HG02610 (cell line): ENCODE measurements around the gene KIF5C.

Experiments used
- ATAC-seq: cut with Tn5 transposase; IDR thresholded peaks from one replicate; pipeline ENCODE4 v1.9.1; 2021; ENCODE audit warnings: mild to moderate bottlenecking, moderate library complexity; ENCODE audit not compliant: unreplicated experiment

Gene KIF5C

DNA sequence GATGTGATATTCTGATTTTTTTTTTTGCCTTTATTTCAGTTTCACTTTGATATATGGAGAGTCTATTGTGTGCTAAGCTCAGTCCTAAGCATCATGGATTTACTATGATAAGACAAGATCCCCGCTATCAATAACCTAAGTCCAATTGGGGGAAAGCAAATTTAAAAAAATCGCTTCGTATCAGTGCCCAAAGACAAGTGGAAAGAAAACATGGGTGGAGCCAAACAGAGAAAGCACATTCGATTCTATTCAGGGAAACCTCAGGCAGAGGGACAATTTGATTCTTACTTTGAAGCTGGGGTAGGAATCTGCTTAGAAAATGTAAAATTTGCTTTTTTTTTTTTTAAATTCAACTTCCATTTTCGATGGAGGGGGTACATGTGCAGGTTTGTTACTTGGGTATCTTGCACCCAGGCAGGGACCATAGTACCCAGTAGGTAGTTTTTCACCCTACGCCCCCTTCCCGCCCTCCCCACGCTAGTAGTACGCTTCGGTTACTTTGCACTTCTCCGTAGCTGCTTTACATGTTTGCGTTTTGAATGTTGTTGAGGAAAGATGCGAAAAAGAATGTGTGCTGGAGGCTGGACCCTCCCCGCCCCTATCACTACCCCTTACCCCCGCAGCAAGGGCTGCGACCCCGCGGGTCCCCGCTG is 12.4 kb downstream of the KIF5C start:
- no peak for ATAC-seq

DNA sequence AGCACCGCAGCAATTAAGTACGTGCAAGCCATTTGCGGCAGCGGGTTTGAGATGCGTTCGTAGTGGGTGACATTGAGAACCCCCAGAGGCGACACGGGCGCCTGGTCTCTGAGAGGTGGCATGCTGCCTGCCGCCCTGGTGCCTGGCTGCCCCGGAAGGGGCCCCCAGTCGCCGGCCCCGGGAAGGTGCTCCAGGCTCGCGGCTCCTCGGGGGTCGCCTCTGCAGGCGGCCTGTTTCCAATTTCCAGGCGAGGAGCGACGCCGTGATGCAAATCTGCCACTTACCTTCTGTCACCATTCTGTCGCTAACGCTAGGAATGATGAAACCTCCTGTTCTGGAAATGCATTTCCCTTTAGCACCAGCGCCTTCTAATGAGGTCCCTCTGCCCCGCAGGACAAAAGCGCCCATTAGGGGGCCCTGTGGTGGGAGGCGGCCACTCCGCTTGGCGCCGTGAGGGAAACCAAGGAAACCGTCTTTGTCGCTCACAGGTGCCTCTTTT is 13.0 kb downstream of the KIF5C start:
- ATAC-seq = no peak

DNA sequence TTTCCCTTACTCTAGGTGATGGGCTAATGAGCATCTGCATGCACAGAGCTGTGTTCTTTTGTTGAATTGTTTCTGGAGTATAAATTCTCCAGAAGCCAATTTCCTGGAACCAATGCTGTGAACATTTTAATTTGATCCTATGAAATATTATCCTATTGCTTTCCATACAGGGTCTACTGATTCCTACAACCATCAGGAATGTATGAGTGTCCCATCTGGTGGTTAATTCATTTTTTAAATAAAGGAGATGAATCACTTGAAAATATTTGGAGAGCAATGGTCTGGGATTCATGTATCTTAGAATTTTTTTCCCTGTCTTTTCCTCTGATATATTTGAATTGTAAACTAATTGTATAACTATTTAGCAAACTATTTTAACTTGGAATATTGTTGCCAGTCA is 14.0 kb downstream of the KIF5C start:
- no peak for ATAC-seq

DNA sequence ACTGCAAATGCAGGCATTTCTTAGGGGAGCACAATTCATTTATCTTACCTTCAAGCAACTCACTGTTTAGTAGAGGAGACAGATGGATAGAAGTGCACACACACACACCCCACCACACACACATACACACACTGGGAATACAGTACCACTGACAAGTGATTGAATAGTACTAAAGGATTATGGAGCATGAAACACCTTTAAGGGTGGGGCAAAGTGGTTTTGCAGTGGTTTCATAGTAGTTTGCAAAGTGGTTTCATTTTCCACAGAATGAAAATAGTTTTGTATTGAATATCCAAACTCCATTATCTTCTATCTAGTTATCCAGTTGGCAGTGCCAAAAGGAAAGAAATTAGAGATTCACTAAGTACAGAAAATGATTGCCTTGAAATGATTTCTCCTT is 18.9 kb downstream of the KIF5C start:
- no peak for ATAC-seq

DNA sequence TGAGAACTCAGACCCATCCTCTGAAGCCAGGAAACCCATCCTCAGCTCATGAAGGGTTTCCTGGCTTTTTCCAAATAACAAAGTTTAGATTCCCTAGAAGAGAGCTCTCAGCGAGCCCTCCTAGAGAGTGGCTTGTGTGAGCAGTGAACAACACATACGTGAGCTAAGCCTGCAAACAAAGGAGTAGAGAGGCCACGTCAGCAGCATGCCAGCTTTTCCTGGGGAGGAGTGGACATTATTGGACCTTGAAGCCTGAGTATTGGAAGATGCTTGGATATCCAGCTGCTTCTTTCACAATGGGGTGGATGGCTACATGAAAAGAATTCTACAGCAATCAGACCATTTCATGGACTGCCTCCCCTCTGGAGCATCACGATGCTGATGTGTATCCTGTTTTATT is 21.1 kb downstream of the KIF5C start:
- ATAC-seq = no peak

DNA sequence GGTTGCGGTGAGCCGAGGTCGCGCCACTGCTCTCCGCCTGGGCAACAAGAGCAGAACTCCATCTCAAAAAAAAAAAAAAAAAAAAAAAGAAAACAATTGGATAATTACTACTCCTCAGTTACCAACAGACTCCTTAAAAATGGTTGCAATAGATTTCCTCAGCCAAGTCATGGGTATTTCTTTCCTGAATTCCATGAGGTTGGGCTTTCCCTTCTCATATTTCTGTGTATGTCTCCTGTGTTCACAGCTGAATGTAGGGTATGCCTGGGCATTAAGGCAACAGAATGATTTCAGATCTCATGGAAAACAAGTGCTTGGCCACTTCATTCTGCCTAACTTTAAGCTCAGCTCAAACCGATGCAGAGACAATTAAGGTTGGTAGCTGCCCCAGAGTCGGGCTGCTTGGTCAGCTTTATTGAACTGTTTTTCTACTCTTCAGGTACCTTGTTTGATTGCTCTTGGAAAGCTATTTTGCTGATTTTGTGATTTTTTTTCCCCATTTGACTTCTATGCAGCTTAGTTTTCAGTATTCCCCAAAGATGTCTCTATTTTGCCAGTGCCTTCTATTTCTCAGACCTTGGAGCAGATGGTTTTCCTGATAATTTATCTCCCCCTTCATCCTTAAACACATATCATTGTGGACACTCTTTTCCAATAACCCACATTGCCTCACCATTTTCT is 24.8 kb downstream of the KIF5C start:
- no peak for ATAC-seq

DNA sequence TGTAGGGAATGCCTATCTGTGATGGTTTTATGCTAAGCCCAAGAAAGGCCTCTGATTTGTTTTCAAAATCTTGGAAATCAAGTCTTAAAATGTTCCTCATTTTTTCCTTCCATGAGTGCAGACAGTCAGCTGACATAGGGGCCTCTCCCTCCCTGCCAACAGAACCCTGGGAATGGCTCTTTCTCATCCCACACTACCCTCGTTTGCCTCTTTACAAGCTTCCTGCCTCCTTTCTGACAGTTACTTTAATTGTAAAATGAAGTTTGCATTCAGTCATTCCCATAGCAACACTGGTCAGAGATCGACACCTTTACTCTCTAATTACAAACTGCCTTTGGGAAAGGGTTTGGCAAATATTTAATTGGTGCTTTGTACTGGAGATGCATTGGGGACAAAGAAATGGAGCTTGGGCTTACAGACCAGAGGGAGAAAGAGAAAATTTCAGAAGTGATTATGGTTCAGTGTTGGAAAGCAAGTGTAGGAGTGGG is 25.4 kb downstream of the KIF5C start:
- no peak for ATAC-seq

DNA sequence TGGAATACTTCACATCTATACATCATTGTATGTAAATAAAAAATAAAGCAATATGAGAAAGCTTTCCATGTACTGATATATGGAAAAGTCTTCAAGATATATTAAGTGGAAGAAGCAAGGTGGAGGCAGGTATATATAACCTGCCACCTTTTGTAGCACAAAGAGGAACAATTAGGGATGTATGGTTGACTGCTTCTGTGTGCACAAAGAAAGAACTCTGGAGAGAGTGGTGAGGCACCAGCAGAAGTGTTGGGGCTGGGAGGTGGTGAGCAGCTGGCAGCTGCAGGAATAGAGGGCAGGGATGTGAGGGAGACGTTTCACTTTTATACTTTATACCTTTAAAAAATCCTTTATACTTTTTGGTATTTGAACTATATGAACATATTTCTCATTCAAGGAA is 26.1 kb downstream of the KIF5C start:
- ATAC-seq = no peak

DNA sequence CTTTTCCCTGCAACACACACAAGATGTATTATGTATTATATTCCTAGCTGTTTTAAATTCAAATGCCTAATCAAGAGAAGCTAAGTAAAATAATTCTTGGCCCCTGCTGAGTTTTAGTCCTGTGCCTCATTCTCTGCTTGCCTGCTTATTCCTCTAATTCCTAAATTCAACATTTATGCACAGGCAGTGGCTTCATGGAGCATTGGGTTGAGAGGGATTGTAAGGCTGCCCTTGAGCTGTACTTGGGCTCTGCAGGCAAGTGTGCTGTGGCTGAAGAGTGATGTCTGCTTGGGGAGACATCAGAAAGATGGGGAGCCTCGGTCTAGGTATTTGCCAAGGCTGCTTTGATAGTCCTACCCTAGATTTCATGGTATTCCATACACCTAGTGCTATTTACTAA is 27.8 kb downstream of the KIF5C start:
- no peak for ATAC-seq

DNA sequence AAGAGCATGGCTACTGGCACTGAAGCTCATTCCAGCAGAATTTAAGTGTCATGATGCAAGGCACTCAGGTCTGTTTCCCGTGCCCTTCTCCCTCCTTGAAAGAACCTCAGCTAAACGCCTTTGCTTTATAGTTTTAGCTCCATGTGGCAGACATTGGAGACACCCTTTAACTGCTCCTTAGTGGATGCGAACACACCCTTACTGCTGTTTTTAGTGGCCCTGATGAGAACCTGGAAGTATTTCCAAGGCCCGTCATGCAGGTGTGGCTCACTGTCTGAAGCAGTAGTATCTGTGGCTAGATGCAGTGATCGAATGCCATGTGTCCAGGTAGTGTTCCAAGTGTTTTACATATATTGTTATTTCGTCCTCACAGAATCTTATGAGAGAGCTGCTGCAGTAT is 28.3 kb downstream of the KIF5C start:
- ATAC-seq = no peak

DNA sequence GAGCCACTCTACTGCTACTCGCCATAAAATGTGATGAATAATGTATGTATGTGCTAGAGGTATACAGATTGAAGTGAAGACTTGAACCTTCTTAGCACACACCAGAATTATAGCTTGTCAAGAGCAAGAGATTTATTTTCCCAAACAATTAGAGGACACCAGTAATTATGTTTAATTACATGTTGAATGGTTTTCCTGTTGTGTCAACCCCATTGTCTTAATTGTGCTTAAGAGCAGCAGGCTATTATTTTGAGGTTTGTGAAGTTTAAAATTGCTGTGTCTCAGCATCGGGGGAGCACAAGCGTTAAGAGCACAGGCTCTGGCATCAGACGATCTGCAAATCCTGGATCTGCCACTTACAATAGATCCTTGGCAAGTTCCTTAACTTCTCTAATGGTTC is 29.0 kb downstream of the KIF5C start:
- ATAC-seq = no peak

DNA sequence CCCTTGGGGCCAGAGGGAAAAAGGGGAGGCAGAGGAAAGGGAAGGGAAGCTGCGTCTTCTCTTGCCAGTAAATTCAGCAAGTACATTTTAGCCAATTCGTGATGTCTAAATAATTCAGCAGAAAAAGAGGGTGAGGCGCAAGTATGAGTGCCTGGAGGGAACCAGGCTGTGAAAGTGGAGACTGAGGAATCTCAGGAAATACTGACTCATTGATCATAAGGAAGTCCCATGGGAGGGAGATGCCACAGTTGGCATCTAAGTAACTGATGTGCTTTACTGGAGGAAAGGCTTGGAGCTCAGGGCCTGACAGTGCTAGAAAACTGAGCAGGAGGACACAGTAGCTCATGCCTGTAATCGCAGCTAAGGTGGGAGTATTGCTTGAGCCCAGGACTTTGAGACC is 31.1 kb downstream of the KIF5C start:
- ATAC-seq = no peak

DNA sequence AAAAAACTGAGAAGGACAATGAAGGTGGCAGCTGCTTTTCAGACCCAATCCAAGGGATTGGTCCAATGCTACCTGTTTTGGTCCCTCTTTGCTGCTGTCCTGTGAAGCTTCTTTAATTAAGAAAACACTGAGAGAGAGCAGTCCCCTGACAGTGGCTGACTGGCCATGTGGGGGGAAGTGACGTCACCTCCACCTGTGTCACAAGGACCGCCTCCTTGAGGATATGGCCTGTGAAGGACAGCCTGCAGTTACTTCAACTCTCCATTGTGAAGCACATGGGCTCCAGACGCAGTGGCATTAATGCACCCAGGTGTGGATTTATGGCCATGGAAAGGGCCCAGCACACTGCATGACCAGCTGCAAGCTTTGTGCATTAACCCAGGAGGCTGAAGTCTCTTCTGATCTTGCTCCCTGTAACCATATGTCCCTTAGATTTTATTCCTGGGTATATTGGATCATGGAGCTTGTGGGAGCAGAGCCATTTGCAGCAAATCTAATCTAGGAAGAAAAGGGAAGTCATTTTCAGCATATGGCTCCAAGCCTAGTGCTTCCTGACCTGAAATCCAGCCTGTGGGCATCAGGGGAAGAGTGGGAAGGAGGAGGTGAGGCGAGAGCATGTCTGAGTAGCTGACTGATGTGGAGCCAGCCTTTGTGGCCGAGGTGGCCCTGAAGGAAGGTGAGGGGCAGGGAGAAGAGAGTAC is 32.2 kb downstream of the KIF5C start:
- ATAC-seq = no peak

DNA sequence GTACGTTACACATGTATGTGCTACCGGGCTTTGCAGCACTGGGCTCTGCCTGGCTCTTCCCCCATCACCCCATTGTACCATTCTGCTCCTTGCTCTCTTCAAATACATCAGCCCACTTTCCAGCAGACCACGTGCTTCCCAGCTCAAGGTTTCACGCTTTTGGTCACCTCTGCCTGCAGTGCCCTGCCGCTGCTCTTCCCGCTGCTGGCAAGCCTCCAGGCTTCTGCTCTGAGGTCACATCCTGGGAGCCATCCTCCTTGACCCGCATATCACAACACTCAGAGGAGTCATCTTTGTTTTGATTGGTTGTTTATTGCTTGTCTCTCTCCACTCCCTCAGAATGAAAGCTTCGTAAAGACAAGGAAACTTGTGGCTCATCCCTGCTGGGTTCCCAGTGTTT is 34.1 kb downstream of the KIF5C start:
- ATAC-seq = no peak

DNA sequence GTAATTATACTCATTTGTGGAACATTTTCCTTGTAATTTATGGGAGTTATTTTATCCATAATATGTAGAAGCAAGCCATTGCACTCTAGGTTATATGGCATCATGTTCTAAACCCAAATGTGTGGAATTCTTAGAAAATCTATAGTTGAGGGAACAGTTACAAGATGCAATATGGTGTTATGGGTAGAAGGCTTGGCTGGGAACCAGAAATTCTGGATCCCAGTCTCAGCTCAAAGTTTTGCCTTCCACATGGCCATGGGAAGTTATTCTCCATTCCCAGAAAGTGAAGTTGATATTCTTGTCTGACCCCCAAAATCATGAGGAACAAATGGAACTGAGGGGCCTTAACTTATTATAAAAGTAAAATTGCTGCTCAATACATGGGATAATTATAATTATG is 38.0 kb downstream of the KIF5C start:
- no peak for ATAC-seq

DNA sequence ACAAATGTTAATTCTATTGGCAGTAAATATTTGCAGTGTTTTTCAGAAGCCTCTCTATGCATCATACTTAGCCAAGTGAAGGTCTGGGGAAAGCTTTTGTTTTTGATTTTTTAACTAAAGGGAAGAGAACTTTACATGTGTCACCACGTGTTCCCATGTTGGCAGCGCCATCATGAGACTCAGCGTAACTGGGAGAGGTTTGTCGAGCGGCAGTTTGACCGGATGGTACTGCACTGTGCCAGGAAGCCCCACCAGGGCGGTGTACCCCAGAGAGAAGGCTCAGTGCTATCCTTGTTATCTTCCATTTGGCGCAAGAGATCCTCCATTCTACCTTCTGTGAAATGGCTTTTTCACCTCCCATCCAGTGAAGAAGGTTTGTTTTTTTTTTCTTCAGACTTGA is 38.5 kb downstream of the KIF5C start:
- no peak for ATAC-seq

DNA sequence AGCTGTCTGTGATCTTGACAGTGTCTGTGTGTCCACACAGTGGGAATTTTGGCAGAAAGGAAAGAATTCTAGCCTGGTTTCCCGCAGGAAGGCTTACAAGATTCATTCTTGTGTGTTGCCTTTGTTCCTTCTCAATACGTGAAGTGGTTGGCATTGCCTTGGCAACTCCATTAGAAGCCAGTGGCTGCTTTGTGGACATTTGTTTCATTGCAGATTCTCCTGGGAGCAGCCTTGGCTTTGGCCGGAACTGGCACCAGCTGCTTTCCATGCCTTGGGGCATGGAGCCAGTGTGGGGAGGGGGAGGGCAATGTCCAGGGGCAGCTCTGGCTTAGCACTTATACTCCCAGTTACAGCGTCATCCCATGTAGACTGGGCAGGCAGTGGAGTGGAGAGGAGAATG is 39.4 kb downstream of the KIF5C start:
- ATAC-seq = no peak

DNA sequence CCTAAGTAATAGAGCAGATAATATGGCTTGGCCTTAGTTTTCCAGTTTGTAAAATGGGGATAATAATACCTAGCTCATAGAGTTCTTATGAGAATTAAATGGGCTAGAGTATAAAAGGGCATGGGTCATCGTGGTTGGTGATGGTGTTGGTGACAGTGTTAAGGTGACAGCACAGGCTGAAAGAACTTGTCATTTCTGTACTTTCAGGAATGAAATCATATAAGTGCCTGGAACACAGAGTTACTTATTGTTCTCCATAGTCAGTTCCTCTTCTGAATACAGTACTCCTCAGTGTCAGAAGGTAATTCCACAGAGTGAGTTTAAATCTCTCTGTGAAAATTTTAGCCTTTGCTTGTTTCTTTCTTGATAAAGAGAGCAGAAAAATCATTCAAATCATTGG is 42.4 kb downstream of the KIF5C start:
- ATAC-seq = peak; percentile 64

DNA sequence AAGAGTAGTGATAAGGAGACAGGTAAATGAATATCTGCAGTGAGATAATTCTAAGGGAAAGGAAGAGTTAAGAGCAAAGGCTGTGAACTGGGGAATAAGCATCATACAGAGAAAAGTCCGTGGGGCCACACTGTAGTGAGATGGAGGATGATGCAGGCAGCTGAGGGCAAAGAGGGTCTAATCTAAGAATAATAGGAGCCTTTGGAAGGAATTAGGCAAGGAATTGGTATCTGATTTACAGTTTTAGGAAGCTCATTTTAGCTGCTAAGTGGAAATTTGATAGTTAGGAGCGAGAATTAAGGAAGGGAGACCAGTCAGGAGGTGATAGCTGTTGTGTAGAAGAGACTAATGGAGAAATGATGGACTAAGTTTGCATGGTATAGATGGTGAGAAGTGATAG is 43.5 kb downstream of the KIF5C start:
- no peak for ATAC-seq

DNA sequence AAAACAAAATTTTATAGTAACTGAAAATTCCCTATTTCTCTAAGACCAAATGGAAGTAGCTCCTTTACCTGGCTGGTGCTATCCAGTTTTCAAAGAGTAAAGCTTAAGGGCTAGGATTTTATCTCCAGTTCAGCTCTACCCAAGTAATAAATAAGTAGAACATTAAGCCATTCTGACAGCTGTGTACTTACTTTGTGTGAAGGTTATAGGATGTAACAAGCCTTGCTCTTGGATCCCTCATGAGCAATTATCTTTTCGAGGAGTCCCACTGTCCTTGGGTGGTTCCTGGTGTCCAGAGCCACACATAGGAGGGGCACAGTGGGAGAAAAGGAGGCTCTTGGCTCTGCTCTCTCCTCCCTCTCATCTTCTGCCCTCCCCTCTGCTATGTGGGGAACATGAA is 45.5 kb downstream of the KIF5C start:
- no peak for ATAC-seq

DNA sequence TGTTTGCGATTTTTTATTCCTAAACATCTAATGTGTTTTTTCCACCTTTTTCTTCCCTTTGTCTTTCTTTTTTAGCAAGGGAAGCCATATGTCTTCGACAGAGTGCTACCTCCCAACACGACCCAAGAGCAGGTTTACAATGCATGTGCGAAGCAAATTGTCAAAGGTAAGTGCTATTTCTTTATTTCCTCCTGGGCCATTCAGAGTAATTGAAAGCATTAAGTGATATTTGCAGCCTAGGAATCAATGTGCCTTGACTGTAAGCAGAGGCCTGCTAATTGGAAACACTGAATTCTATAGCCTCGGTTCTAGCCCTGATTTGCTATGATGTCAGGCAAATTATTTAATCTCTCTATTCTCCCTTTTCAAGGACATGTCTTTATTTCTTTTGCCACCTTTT is 47.0 kb downstream of the KIF5C start:
- no peak for ATAC-seq
